M059J (cell line): ENCODE data around the gene SETMAR. TPM values are rescaled to one million over a fixed set of nuclear protein-coding genes. Genes with fewer than 3 reads are reported as not detected.
"Not testable (repeated sequence)": the region's sequence is repeated elsewhere in the genome, so short reads cannot be mapped to it uniquely, and the experiment has no call there.

Experiments
- DNase-seq: peaks from one replicate; pipeline ENCODE4 v3.0.0-alpha.2; 2012; ENCODE audit warnings: low read depth
- total RNA-seq: library from RNA; depleted of rRNA; stranded (reverse); fragments of >200 nt; shearing (Covaris generic); gene quantifications from 2 replicates; pipeline ENCODE4 v1.2.3, GENCODE V29; 2014

Gene SETMAR
- total RNA-seq, 1 experiment from 2014 or later = 14.2 TPM

DNA sequence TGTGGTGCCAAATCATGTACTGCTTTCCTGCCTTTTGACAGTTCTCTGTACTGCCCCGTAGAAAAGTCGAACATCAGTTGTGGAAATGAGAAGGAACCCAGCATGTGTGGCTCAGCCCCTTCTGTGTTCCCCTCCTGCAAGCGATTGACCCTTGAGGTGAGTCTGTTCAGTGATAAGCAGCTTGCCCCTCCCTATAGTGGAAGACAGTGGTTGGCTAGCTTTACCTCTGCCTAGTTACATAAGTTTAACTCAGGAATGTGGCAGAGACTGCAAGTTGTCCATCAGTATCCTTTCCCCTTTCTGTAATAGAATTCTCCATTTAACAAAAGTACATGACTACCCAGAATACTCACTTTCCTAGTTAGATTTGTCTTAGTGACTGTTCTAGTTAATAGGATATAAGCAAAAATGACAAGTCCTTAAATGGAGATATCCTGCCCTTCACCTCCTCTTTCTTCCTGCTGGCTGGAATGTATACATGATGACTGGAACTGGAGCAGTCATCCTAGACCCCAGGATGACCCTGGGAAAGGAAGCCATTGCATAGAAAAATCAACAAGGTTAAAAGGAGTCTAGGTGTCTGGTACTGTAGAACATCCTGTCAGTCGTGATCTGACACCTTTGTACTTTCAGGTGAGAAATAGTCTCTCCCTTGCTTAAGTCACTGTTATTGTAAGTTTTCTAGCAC, 10.6 kb downstream of the SETMAR start:
- DNase-seq = no peak

DNA sequence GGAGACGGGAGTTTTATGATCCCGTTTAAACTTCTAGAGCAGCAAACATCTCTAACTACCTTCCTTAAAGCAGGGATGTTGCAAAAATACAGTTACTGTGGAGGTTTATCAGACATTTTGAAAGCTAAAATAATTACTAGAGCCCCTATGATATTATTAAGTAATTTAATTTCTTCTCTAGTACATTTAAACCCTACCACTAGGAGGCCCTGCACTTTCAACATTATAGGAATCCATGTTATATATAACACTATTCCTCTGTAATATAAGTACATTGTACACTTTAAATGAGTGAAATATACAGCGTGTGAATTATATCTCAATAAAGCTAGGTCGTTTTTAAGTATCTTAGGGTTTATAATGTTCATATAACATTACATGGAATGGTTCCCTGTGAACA, 11.5 kb downstream of the SETMAR start:
- no peak for DNase-seq

DNA sequence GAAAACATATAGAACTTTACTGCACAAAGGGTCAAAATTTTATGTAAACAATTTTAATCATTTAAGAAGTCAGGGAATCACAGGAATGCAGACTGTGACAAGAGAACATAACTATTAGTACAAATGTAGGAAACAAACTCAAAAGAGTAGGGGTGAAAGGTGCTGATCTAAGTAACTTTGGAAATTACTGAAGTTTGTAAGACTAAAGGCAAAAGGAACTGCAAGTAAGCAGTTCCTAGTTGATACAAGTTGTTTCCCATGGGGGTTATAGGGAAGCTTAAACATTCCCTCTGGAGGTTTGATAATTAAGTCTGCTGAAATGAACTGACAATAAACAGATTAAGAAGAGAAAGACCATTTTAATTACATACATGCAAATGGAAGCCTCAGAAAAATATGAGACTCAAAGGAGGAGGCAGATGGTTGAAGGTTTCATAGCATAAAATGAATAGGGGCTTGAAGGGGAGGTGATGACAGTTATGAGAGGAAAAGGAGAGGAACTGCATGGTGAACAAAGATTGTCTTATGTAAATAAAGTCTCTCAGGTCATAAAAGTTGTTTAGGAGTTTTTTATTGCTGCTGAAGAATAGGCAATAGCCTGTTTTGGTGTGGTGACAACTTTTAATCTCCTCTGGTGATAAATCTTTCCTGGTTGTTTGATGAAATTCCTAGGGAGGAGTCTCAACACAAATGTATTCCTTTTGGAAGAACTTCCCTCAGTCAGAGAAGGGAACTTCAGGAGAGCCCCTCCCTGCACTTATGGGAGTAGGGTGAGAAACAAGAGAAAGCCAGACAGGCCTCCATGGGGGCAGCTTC, 17.1 kb downstream of the SETMAR start:
- DNase-seq = no peak

DNA sequence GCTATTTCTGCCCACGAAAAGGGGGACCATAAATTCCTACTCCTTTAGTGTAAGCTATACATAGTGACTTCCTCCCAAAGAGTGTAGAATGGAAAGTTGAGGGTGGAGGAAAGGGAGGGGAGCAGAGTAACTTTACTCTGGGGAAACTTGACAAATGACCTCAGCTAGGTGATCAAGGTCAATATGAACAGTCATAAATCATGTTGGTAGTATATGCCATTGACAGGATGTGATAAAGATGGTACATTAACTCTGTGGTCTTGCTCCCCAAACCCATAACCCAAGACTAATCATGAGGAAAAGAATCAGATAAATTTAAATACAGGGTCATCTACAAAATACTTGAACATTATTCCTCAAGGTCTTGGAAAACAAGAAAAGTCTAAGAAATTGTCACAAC, 18.6 kb downstream of the SETMAR start:
- DNase-seq = no peak

DNA sequence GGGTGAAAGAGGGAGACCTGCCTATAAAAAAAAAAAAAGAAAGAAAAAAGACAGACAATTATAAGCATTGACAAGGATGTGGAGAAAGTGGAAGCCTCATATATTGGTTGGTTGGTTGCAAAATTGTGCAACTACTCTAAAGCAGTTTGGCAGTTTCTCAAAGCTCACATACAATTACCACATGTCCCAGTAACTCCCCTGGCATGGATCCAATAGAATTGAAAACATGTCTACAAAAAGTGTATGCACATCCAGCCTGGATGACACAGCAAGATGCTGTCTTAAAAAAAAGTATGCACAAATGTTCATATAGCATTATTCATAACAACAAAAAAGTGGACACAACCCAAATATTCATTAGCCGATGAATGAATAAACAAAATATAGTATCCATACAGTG, 19.5 kb downstream of the SETMAR start:
- peak; percentile 4 for DNase-seq

DNA sequence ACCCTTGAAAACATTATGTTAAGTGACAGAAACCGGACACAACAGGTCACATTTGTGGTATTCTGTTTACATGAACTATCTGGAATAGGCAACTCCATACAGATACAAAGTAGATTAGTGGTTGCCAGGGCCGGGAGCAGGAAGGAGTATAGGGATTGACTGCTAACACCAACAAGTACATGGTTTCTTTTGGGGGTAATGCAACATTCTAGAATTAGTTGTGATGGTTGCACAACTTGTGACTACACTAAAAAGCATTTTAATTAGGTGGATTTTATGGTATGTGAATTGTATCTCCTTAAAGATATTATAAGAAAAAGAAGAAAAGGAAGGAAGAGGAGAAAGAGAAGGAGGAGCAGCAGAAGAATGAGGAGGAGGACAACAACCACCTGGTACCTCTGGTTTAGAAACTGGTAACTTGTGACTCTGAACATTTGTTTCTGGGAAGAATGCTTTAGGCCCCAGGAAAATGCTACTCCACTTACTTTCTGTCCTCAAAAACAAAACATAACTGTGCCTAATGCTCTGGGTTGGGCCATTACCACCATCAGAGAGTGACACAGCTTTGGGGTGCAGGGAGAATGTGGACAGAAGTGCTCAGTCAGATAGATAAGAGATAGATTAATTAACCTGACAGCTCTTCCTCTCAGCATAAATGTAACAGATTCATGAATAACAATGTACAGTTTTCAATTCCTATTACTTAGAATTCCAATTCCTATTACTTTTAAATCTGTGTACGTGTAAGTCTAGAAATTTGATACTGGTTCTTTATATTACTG, 20.3 kb downstream of the SETMAR start:
- DNase-seq = no peak

DNA sequence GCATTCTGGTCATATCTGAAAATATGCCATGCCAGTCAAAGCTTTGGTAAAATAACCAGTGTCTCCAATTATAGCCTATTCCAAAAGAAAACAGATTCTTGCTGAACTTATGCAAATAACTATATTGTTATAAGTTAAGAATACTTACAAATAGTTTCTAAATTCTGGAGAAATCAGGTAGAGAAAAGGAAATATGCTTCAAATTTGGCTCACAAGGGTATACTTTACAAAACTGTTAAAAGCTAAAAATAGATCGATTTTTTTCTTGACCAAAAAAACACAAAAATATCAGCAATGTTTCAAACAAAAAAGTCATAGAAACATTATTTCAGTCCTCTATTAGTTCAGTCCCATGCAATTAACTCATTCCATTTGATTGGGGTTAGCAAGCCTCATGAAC, 23.7 kb downstream of the SETMAR start:
- no peak for DNase-seq

DNA sequence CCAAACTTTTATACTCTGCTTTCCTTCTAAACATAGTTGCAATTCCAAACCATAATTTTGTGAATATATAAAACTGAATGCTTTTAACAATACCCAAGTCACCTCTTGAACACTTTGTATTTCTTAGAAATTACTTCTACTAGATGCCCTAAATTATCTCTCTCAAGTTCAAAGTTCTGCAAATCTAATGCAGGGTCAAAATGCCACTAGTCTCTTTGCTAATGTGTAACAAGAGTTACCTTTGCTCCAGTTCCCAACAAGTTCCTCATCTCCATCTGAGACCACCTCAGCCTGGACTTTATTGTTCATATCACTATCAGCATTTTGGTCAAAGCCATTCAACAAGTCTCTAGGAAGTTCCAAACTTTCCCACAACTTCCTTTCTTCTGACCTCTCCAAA, 26.6 kb downstream of the SETMAR start:
- not testable (repeated sequence) for DNase-seq

DNA sequence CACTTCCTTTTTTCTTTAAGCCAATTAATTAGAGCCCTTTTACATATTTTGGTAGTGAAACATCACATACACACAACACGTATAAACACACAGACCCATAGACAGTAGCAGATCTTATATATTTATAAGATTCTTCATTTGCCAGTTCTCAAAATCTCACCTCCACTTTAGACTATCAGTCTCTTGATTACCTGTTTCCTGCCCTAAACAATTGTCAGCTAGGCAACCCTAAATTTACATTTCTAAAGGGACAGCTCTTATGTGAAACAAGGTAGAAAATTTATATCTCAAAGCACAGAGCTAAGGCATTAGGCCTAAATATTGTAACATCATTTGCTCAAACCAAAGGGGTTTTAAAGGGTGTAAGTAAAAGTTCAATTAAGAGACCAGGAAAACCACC, 28.9 kb downstream of the SETMAR start:
- no peak for DNase-seq

DNA sequence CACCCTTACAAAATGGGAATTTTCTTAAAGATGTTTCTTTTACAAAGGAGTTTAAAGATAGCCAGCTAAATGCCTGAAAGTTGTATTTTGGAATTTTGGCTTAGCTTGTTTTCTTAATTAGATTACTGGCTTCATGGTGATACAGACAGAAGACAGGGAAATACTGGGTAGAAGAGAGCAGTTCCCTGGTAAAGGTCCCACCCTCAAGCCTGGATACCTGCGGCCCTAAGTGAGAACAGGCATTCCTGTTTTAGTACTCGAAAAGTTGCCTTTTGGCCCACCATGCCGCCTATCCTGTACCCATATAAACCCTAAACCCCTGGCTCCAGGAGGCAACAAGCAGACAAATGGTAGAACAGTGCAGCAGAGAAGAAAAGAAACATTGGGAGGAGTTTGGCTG, 29.4 kb downstream of the SETMAR start:
- DNase-seq = no peak

DNA sequence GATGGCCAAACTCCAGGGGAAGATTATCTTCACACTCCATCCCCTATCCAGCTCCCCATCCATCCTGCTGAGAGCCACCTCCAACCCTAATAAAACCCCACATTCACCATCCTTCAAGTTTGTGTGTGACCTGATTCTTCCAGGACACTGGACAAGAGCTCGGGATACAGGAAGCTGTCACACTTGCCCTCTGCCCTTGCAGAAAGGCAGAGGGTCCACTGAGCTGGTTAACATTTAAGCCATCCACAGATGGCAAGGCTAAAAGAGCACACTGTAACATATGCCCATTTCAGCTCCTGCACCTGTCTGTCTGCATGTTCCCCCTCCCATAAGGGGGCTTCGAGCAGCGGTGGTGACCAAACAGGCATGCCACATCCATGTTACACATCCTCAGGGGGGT, 29.8 kb downstream of the SETMAR start:
- no peak for DNase-seq

DNA sequence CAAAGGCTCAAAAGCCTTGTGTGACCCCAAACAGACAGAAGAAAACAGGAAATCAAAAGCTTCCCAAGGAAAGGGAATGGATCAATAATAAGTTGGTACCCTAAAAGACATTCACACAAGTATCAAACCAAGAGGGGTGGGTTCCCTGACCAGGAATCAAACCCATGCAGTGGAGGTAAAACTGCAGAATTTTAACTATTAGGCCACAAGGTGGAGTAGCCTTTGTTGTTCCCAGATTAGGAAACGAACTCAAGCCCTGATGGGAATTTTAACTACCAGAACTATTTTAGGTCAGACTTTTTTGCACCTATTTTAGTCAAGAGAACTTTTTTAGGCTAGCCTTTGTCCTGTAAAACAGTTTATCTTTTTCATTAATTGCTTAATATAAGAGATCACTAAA, 31.4 kb downstream of the SETMAR start:
- DNase-seq = no peak

DNA sequence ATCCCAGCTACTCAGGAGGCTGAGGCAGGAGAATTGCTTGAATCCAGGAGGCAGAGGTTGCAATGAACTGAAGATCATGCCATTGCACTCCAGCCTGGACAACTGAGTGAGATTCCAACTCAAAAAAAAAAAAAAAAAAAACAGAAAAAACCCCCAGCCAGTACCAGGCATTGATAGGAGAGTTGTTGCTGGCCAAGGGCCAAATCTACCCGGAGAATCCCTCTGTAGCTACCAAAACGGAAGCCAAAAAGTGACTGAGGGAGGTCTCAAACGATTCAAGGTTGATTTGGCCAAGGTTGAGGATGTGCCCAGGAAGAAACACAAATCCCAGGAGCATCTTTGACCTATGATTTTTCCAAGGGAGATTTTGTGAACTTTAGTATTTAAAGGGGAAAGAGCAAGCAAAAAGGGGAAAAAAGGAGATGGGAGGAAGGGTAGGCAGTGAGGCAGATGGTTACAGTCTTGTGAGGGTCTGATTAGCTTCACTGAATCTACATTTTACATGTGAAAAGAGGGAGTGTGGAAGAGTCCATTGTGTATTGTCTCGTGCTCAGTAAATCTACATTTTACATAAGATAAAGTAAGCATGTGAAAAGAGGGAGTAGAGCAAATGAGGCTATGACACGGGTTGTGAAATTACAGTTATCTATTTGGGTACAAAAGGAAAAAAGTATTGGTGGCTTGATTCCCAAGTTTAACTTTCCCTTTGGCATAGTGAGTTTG, 32.8 kb downstream of the SETMAR start:
- DNase-seq = no peak

DNA sequence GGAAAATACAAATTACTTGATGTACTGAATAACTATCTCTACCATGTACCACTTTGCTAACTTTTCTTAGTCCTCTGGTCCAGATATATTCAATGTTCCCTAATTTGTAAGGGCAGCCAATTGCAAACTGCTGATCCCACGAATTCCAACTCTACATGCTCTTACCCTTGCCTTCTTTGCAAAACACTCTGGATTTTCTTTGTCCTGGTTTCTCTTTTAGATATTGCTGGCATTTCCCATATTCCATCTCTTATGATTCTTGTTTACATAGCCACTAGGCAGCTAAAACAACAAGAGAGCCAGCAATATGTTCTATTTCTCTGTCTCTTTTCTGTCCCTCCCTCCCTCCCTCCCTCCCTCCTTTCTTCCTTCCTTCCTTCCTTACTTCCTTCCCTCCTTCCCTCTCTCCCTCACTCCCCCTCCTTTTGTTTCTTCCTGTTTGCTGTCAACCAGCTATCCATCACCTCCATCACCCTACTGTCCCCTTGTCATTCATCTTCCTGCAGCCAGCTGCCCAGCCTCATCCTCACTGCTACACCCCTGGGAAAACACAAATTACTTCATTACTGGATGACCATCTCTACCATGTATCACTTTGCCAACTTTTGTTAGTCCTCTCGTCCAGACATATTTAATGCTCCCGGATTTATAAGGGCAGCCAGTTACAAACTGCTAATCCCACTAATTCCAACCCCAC, 33.8 kb downstream of the SETMAR start:
- DNase-seq = no peak

DNA sequence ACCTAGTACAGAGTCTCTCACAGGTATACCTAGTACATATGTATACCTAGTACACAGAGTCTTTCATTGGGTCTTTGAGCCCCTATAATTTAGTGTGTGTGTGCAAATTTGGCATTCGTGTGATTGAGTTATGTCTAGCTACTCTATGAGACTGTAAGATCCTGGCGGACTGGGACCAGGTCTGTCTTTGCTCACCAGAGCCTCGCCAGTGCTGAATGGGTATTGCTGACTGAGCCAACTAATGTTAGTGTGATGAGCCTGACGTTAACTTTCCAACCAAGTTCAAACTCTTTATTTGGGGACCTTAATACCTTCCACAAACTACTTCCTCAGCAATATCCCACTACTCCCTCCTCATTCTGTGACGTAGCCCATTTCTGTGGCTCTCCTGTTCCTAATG, 35.6 kb downstream of the SETMAR start:
- no peak for DNase-seq

DNA sequence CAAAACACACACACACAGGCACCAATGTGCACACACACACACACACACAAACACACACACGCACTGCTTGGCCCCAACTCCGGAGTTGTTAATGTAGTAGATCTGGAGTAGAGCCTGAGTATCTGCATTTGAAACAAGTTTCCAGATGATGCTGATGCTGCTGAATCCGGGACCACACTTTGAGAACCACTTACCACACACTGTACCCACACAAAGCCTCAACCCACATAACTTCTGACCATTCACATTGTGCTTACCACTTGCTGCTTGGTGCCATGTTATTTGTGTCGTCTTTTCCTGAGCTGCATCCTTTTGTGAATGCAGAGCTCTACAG, 36.9 kb downstream of the SETMAR start:
- no peak for DNase-seq

DNA sequence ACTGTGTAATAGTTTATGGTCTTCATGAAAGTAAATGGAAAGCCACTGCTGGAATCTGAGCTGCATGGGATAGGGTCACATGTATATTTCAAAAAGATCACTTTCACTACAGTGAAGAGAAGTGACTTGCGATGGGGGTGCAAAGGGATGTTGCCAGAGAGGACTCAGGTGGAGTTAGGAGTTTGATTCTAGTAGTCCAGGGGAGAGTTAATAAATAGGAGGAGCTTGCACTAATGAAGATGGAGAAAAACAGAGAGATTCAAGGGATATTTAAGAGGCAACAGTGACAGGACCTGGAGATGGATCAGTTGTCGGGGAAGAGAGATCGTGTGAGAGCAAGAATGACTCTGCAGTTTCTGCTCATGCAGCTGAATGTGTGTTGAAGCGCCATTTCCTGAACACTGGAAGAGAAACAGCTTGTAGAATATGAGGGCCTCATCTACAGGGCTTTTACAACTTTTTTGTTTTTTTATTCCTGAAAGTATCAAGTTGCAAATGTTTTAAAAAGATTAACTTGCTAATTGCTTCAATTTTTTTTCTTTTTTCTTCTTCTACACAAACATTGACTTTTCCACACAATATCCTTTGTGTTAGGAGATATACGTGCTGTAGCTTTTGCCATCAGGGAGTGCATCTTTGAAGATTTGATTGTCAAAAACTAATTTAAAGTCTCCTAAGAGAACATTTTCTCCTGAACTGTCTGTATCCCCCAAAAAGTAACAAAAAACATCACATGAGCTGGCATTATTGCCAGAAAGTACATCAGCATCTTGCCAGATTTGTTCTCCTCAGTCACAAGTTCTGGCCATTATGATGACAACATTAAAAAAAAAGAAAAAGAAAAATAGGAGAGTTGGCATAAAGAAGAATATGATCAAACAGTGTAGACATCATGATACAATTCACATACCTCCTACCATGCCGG, 37.5 kb downstream of the SETMAR start:
- no peak for DNase-seq

DNA sequence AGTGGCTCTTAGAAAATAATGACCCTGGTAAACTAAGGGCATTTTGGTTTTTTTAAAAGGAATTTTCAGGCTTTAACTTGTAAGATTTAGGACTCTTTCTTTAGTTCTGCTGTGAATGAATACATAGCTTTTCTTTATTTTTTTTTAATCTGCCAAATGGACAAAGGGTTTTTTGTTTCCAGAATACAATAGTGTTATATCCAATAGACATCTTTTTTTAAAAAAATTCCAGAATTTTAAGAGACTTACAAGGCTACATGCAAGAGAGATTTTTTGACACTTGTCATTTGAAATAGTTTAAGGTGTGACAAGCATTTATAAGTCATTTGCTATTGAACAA, 38.1 kb downstream of the SETMAR start:
- no peak for DNase-seq

DNA sequence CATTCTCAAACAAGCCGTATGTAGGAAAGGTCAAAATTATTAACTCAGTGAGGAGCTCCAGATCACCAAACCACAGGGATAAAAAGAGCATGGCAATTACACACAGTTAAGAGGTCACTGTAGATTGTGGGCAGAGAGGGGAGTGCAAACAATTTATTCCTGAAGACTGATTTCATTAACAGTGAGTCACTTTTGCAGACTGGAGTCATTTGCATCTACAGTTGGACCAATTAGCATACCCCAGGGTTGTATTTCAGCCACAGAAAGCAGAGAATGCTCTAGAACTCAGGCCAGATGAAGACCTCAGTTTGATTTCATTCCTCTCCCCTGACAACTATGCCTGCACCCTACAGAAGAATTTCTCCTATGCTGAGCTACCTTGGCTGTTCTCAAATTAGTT, 40.1 kb downstream of the SETMAR start:
- peak; percentile 80 for DNase-seq

DNA sequence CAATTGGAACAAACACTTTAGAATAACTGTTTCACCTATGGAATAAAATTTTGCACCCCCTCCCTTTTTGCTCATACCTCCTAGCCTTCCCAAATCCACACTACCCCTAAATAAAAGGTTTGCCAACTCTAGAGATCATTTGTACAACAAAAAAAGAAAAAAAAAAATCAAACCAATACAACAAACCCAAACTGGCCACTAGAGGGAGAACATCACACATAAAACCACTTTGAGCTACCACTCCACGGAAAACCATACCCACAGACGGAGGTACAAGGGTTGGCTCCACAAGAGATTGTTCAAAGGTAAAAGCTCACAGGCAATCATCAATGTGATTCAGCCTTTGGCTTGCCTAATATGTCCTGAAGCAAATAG, 47.6 kb downstream of the SETMAR start:
- peak; percentile 68 for DNase-seq
